Stimulated activated naive CD8-positive, alpha-beta T cell treated with anti-CD3 and anti-CD28 coated beads, Interleukin-15, Interleukin-2, amounts not matched to agents 100 ng/mL and 50 ng/mL, for 24 hours (primary cell): ENCODE results near the gene SNAI1.

Source experiments
- H3K27ac Mint-ChIP-seq: one replicate; pipeline ENCODE4 v1.8.0; 2021; ENCODE audit warnings: mild to moderate bottlenecking, mixed read lengths
- H3K27me3 Mint-ChIP-seq: one replicate; pipeline ENCODE4 v1.8.0; 2021; ENCODE audit warnings: mixed read lengths
- H3K36me3 Mint-ChIP-seq: one replicate; pipeline ENCODE4 v1.8.0; 2021; ENCODE audit warnings: low read depth, mixed read lengths
- H3K4me1 Mint-ChIP-seq: one replicate; pipeline ENCODE4 v1.8.0; 2021; ENCODE audit warnings: low read depth, mixed read lengths
- H3K4me3 Mint-ChIP-seq: one replicate; pipeline ENCODE4 v1.8.0; 2021; ENCODE audit warnings: mild to moderate bottlenecking, mixed read lengths
- H3K9me3 Mint-ChIP-seq: one replicate; pipeline ENCODE4 v1.8.0; 2021; ENCODE audit warnings: mixed read lengths

SNAI1 gene

GRCh38 chr20:49978685-49979029, 4.1 kb upstream of the SNAI1 start:
- H3K27me3 Mint-ChIP-seq = peaks cover 6% of the 10 kb centered on the region
- no peak overlapping the region for H3K27ac Mint-ChIP-seq
- H3K36me3 Mint-ChIP-seq = no peaks in the 10 kb centered on the region
- no peaks in the 10 kb centered on the region for H3K9me3 Mint-ChIP-seq
- no peak overlapping the region for H3K4me3 Mint-ChIP-seq
- peaks cover 22% of the 10 kb centered on the region for H3K4me1 Mint-ChIP-seq

GRCh38 chr20:49979030-49979832, 3.5 kb upstream of the SNAI1 start:
- Mint-ChIP-seq H3K27ac (no peak overlapping the region), H3K4me3 (no peak overlapping the region), H3K36me3 (no peaks in the 10 kb centered on the region), H3K9me3 (no peaks in the 10 kb centered on the region), H3K4me1 (peaks cover 26% of the 10 kb centered on the region), H3K27me3 (peaks cover 6% of the 10 kb centered on the region)

- Mint-ChIP-seq H3K4me1 (peaks cover 26% of the 10 kb centered on the region), H3K4me3 (no peak overlapping the region), H3K27ac (no peak overlapping the region), H3K36me3 (no peaks in the 10 kb centered on the region), H3K9me3 (no peaks in the 10 kb centered on the region), H3K27me3 (peaks cover 6% of the 10 kb centered on the region)
Observed at GRCh38 chr20:49980140-49981008, 2.4 kb upstream of the SNAI1 start.

DNA sequence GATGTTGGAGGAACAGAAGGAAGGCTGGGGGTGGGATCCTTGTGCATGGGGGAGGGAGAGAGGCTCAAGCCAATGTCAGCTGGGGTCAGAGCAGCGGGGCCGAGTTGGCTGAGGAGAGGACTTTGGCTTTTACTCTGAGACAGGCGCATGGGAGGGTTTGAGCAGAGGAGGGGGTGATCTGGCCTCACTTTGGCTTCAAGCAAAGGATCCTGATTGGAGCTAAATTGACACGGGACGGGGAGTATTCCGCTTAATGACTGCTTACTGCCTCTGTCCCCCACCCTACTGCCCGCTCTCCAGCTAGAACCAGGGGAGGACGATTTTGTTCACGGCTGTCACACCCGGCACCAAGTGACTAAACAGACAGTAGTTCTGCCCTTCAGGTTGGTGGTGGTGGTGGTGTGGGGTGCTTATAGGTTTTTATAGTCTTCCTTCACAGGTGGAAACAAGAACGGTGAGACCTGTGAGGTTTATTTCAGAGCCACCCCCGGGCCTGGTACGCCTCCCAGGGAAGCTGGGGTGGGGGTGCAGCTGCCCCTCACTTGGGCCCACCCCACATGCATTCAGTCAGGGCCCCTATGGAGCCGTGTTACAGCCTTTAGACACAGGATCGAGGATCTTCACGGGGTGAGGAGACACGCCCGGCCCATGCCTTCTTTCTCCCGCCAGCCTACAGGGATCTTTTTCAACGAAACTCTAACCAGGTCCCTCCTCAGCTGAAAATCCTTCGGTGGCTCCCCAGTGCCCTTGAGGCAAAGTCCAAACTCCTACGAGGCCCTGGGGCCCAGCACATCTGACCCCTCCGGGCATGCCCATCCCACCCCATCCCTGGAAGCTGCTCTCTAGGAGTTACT, 1.3 kb upstream of the SNAI1 start:
- peaks cover 26% of the 10 kb centered on the region for H3K4me1 Mint-ChIP-seq
- peaks cover 6% of the 10 kb centered on the region for H3K27me3 Mint-ChIP-seq
- H3K36me3 Mint-ChIP-seq = no peaks in the 10 kb centered on the region
- H3K4me3 Mint-ChIP-seq = peak overlapping the region; percentile 30
- H3K27ac Mint-ChIP-seq = peak overlapping the region; percentile 80
- no peaks in the 10 kb centered on the region for H3K9me3 Mint-ChIP-seq

- Mint-ChIP-seq H3K4me1 (peaks cover 28% of the 10 kb centered on the region), H3K27ac (peak overlapping the region; percentile 80), H3K4me3 (peak overlapping the region; percentile 30), H3K9me3 (no peaks in the 10 kb centered on the region), H3K27me3 (peaks cover 6% of the 10 kb centered on the region), H3K36me3 (no peaks in the 10 kb centered on the region)
Observed at GRCh38 chr20:49982072-49982345, 771 bp upstream of the SNAI1 start.

GRCh38 chr20:49983123-49983847, 505 bp downstream of the SNAI1 start:
- H3K4me3 Mint-ChIP-seq = peak overlapping the region; percentile 41
- H3K4me1 Mint-ChIP-seq = peaks cover 30% of the 10 kb centered on the region
- no peaks in the 10 kb centered on the region for H3K9me3 Mint-ChIP-seq
- no peaks in the 10 kb centered on the region for H3K36me3 Mint-ChIP-seq
- no peak overlapping the region for H3K27ac Mint-ChIP-seq
- H3K27me3 Mint-ChIP-seq = peaks cover 6% of the 10 kb centered on the region

DNA sequence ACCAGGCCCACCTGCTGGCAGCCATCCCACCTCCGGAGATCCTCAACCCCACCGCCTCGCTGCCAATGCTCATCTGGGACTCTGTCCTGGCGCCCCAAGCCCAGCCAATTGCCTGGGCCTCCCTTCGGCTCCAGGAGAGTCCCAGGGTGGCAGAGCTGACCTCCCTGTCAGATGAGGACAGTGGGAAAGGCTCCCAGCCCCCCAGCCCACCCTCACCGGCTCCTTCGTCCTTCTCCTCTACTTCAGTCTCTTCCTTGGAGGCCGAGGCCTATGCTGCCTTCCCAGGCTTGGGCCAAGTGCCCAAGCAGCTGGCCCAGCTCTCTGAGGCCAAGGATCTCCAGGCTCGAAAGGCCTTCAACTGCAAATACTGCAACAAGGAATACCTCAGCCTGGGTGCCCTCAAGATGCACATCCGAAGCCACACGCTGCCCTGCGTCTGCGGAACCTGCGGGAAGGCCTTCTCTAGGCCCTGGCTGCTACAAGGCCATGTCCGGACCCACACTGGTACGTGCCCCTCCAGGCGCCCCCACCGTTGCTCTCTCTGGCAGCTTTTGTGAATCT, 1.1 kb downstream of the SNAI1 start:
- Mint-ChIP-seq H3K27ac (peak overlapping the region; percentile 67), H3K4me1 (peaks cover 30% of the 10 kb centered on the region), H3K9me3 (no peaks in the 10 kb centered on the region), H3K4me3 (peak overlapping the region; percentile 41), H3K36me3 (no peaks in the 10 kb centered on the region), H3K27me3 (peaks cover 6% of the 10 kb centered on the region)

DNA sequence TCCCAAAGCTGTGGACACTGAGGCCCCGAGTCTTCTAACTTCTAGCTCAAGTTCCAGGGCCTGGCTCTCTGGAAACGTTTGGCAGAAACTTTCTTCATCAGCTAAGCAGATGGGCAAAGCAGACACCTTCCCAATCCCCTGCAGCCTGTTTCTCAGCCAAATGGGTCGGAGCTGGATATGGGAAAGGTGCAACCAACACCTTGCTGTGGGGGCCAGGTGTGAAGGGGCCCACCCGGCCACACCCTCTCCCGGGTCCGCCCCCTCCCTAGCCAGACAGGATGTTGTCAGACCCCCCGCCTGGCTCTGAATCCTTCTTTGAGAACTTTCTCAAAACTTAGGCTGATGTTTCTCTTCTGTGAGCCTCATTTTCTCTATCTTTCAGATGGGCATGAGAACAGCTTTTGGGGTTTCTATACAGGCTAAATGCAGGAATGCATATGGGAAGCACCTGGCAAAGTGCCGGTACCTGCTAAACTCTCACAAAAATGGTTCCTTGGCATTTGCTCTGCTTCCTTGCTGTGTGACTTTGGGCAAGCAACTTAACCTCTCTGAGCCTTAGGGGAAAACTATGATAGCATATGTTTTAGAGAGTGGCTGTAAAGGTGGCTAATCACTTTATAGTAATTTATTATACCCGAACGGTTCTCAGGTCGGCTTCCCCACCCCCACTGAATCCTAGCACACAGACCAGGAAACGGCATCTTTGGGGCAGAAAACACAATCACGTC, 1.8 kb downstream of the SNAI1 start:
- H3K36me3 Mint-ChIP-seq = no peaks in the 10 kb centered on the region
- peaks cover 37% of the 10 kb centered on the region for H3K4me1 Mint-ChIP-seq
- H3K9me3 Mint-ChIP-seq = no peaks in the 10 kb centered on the region
- peaks cover 6% of the 10 kb centered on the region for H3K27me3 Mint-ChIP-seq
- H3K27ac Mint-ChIP-seq = no peak overlapping the region
- no peak overlapping the region for H3K4me3 Mint-ChIP-seq

- Mint-ChIP-seq H3K36me3 (no peaks in the 10 kb centered on the region), H3K27me3 (peaks cover 6% of the 10 kb centered on the region), H3K4me1 (peaks cover 38% of the 10 kb centered on the region), H3K27ac (no peak overlapping the region), H3K4me3 (no peak overlapping the region), H3K9me3 (no peaks in the 10 kb centered on the region)
Observed at GRCh38 chr20:49985157-49985556, 2.4 kb downstream of the SNAI1 start.

- H3K4me3 Mint-ChIP-seq = no peak overlapping the region
- H3K9me3 Mint-ChIP-seq = no peaks in the 10 kb centered on the region
- peaks cover 6% of the 10 kb centered on the region for H3K27me3 Mint-ChIP-seq
- no peak overlapping the region for H3K27ac Mint-ChIP-seq
- H3K36me3 Mint-ChIP-seq = no peaks in the 10 kb centered on the region
- peaks cover 35% of the 10 kb centered on the region for H3K4me1 Mint-ChIP-seq
Observed at GRCh38 chr20:49985617-49986016, 2.8 kb downstream of the SNAI1 start.

DNA sequence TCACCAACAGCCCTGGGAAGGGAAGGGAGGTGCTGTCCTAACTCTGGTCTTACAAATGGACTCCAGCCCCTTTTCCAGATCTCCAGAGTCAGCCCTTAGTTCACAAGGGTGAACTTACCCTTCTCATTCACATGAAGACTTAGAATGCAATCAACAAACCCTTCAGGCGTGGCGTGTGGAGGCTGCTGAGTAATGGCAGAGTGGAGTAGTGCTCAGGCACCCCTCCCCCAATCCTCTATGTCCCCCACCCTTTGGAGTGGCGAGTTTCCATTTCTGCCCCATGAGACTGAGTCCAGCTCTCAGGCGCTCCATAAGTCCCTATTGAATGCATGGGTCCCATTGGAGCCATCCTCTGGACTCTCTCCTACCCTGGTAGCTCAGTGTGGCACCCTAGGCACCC, 3.3 kb downstream of the SNAI1 start:
- no peak overlapping the region for H3K27ac Mint-ChIP-seq
- H3K4me1 Mint-ChIP-seq = peaks cover 35% of the 10 kb centered on the region
- H3K27me3 Mint-ChIP-seq = peaks cover 6% of the 10 kb centered on the region
- H3K4me3 Mint-ChIP-seq = no peak overlapping the region
- H3K36me3 Mint-ChIP-seq = no peaks in the 10 kb centered on the region
- no peaks in the 10 kb centered on the region for H3K9me3 Mint-ChIP-seq

DNA sequence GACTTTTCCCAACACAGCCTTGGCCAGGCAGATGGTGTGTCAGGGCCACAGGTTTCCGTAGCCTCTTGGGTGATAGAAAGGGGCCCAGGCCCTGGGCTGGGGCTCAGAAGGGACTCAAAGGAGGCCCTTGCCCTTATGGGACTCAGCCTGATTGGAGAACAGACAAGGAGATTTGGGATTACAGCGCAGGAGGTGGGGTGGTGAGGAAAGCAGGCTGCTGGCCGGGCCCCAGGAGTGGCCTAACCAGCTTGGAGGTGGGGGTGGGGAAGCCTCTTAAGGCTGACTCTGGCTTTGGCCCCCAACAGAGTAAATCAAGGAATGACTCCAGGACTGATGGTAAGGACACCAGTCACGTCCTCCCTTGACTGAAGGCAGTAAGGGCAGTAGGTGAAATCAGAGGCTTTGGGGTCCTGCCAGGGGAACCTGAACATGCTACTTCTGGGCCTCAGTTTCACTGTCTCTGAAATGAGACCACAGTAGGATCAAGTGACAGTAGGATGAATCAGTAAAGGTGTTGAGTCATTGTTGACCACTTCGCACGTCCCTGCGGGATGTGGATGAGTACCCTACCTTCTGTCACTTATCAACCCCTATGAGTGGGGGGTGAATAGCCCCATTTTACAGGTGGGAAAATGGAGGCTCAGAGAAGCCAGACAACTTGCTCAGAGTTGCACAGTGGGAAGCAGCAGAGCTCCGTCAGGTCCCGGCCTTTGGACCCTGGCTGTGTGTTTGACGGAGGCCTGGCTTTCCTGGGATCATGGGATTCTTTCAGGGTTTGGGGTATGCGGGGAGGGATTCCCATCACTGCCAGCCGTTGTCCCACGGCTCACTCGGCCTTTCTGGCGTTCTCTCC, 4.5 kb downstream of the SNAI1 start:
- Mint-ChIP-seq H3K4me3 (no peak overlapping the region), H3K27ac (no peak overlapping the region), H3K36me3 (no peaks in the 10 kb centered on the region), H3K4me1 (peaks cover 31% of the 10 kb centered on the region), H3K27me3 (no peaks in the 10 kb centered on the region), H3K9me3 (no peaks in the 10 kb centered on the region)
